ACC112 (cell line): ENCODE results near the gene CADPS.

Experiments
- H2AFZ ChIP-seq: fragments of 200-600 bp; sonication (generic); one replicate; pipeline ENCODE4 v1.6.0; 2017; ENCODE audit warnings: antibody characterized with exemption, low read length; ENCODE audit not compliant: unreplicated experiment
- H3K27ac ChIP-seq: fragments of 200-600 bp; sonication (generic); 2 replicates; pipeline ENCODE4 v1.5.1; 2014; ENCODE audit warnings: low read depth, mild to moderate bottlenecking, antibody characterized with exemption, low read length, moderate library complexity
- H3K27me3 ChIP-seq: fragments of 200-600 bp; sonication (generic); 2 replicates; pipeline ENCODE4 v1.6.1; 2014; ENCODE audit warnings: mild to moderate bottlenecking, antibody characterized with exemption, low read length, moderate library complexity, mixed read lengths; ENCODE audit not compliant: insufficient read depth
- H3K36me3 ChIP-seq: fragments of 200-600 bp; sonication (generic); 2 replicates; pipeline ENCODE4 v1.6.1; 2016; ENCODE audit warnings: mild to moderate bottlenecking, antibody characterized with exemption, low read length, moderate library complexity, mixed read lengths; ENCODE audit not compliant: insufficient read depth
- H3K4me1 ChIP-seq: fragments of 200-600 bp; sonication (generic); one replicate; pipeline ENCODE4 v1.6.1; 2016; ENCODE audit warnings: low read length, mixed read lengths; ENCODE audit not compliant: insufficient read depth, unreplicated experiment, control insufficient read depth
- H3K4me3 ChIP-seq: fragments of 200-600 bp; sonication (generic); 2 replicates; pipeline ENCODE4 v1.5.1; 2014; ENCODE audit warnings: mild to moderate bottlenecking, low read depth, low read length
- H3K79me2 ChIP-seq: fragments of 200-600 bp; sonication (generic); one replicate; pipeline ENCODE4 v1.6.0; 2016; ENCODE audit warnings: low read length; ENCODE audit not compliant: control insufficient read depth, unreplicated experiment, insufficient read depth

CADPS gene

DNA sequence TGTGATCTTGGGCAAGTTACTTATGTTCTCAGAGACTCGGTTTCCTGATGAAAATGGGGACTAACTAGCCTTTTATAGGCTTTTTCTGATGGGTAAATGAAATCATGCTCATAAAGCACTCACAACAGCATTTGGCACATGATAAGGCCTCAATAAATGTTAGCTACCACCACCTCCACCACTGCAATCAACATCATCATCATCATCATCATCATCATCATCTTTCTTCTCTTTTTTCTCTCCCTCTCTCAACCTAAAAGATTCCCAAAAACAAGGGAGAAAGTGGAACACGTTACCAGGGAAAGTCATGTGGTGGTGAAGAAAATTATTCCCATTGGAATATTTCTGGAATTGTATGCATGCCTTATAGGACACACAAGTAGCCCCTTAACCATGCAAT, 468.3 kb downstream of the CADPS start:
- Histone ChIP-seq H3K4me3 (no peak overlapping the region), H3K79me2 (no peaks in the 10 kb centered on the region), H3K27me3 (peaks cover 97% of the 10 kb centered on the region), H2AFZ (no peak overlapping the region), H3K27ac (no peak overlapping the region), H3K36me3 (no peaks in the 10 kb centered on the region), H3K4me1 (no peaks in the 10 kb centered on the region)

DNA sequence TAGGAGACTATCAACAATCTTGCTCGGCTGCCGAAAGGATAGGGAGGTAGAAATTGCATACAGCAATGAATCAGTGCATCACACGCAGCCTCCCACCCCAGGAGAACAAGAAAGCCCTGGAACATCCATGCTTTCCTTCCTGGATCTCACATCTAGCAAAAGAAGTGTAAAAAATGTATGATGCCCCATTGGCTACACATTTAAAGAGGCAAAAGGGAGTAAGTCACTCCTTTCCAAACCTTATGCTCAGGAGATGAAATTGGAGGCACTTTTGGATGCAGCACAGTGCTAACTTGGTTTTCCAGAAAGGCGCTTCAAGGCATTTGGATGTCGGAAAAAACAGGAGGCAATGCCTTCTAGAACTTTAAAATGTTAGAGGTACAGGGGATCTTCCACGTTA, 469.6 kb downstream of the CADPS start:
- no peaks in the 10 kb centered on the region for H3K36me3 ChIP-seq
- no peak overlapping the region for H3K4me3 ChIP-seq
- peaks cover 98% of the 10 kb centered on the region for H3K27me3 ChIP-seq
- no peaks in the 10 kb centered on the region for H3K79me2 ChIP-seq
- H2AFZ ChIP-seq: no peak overlapping the region
- no peak overlapping the region for H3K27ac ChIP-seq
- no peaks in the 10 kb centered on the region for H3K4me1 ChIP-seq

DNA sequence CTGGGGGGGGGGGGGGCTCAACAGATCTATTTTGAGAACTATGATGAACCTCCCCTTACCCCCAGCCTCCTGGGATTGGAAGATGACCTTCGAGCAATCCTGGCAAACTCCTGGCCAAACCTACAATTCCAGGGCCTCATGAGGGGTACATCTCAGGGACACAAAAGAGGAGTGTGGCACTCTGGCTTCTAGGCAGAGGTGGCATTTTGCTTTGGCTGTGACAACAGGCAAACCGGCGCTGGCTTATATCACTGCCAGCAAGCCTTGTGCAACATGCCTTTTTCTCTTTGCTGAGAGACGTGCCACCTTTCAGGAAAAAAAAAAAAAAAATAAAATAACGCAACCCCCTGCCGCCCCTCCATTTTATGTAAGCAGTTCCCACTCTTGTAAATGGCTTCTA, 470.1 kb downstream of the CADPS start:
- no peaks in the 10 kb centered on the region for H3K4me1 ChIP-seq
- no peak overlapping the region for H2AFZ ChIP-seq
- peaks cover 93% of the 10 kb centered on the region for H3K27me3 ChIP-seq
- H3K79me2 ChIP-seq: no peaks in the 10 kb centered on the region
- H3K27ac ChIP-seq: no peak overlapping the region
- H3K36me3 ChIP-seq: no peaks in the 10 kb centered on the region
- H3K4me3 ChIP-seq: no peak overlapping the region

DNA sequence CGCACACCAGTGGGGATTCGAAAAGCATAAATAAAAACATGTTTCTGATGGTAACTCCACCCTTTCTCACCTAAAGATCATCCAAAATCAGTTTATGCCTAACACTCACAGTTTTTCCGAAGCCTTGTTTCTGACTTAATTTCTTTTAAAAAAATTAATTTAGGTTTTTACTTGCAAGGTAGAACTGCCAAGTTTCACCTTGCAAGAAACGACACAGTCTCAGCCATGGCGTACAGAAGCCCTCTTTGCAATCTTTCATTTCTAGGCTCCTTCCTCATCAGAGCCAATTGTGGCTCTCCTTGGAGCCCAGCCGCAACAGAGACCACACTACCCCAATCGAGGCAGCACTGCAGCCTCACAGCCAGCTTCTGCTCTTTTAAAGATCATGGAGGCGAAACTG, 470.9 kb downstream of the CADPS start:
- H3K36me3 ChIP-seq: no peaks in the 10 kb centered on the region
- H3K4me1 ChIP-seq: no peaks in the 10 kb centered on the region
- H3K79me2 ChIP-seq: no peaks in the 10 kb centered on the region
- no peak overlapping the region for H2AFZ ChIP-seq
- H3K4me3 ChIP-seq: no peak overlapping the region
- peaks cover 90% of the 10 kb centered on the region for H3K27me3 ChIP-seq
- H3K27ac ChIP-seq: no peak overlapping the region

DNA sequence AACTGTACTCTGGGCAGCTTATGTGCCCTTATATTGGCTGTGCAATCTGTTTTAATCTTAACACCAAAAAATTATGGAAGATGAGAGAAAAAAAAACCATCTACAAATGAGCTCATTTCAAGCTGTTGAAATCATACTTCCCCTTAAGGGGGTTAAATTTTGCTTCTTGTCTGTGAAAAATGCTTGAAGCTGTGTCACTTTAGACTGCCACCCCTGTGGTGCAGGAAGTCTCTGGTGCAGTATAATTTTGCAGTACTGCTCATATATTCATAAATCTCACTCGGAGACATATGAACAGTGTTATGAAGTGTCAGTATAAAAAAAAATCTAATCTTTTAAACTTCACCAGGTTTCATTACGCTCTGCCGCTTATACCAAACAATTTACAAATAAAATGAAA, 471.5 kb downstream of the CADPS start:
- Histone ChIP-seq H3K79me2 (no peaks in the 10 kb centered on the region), H3K27ac (no peak overlapping the region), H3K27me3 (peaks cover 90% of the 10 kb centered on the region), H3K36me3 (no peaks in the 10 kb centered on the region), H2AFZ (no peak overlapping the region), H3K4me1 (no peaks in the 10 kb centered on the region), H3K4me3 (no peak overlapping the region)

DNA sequence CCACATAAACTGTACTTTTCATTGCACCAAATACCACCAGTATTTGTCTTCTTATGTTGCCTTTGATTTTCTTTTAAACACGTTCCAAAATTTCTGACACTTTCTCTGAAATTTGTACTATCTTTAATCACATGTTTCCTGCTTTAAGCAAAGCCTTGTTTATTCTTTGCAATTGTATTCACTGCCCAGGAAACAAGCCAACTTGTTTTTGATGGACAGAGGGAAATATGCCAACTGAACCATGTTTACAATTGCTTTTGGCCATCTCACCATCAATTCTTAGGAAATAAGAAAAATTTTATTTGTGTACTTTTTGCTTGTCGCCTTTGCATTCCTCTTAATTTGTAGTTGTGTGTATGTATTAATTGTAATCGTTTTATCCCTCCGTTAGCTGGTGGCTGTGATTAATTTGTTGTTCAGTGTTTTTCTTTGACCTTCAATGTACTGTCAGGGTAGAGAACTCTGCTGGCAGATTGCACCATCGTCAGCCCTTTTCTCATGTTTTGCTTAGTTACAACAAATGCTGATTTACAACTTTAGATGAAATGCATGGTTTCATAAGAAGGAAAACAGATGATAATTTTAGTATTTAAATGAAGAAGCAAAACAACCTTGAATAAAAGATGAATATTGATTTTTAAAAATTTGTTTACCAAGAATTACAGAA, 482.5 kb downstream of the CADPS start:
- H3K27ac ChIP-seq: no peak overlapping the region

DNA sequence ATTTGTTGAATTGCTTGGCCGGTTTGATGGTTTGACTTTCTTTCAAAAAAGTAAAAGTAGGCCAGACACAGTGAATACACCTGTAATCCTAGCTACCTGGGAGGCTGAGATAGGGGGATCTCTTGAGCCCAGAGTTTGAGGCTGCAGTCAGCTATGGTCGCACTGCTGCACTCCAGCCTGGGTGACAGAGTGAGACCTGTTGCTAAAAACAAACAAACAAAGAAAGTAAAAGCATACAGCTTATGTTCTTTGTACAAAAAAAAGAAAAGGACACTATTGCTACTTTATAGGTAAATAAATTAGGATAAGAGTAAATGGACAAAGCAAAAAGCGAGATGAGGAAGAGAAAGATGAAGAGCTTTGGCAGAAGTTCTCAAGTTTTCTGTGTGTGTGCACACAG, 488.0 kb downstream of the CADPS start:
- H3K36me3 ChIP-seq: no peaks in the 10 kb centered on the region
- no peaks in the 10 kb centered on the region for H3K4me1 ChIP-seq
- H3K4me3 ChIP-seq: no peak overlapping the region
- H3K27me3 ChIP-seq: peaks cover 64% of the 10 kb centered on the region
- no peaks in the 10 kb centered on the region for H3K79me2 ChIP-seq
- no peak overlapping the region for H2AFZ ChIP-seq
- H3K27ac ChIP-seq: no peak overlapping the region

More for the DNA sequence above, 482.5 kb downstream of the CADPS start:
- H2AFZ ChIP-seq: no peak overlapping the region
- H3K36me3 ChIP-seq: no peaks in the 10 kb centered on the region
- no peaks in the 10 kb centered on the region for H3K79me2 ChIP-seq
- H3K4me3 ChIP-seq: no peak overlapping the region
- H3K4me1 ChIP-seq: no peaks in the 10 kb centered on the region
- H3K27me3 ChIP-seq: peaks cover 70% of the 10 kb centered on the region

DNA sequence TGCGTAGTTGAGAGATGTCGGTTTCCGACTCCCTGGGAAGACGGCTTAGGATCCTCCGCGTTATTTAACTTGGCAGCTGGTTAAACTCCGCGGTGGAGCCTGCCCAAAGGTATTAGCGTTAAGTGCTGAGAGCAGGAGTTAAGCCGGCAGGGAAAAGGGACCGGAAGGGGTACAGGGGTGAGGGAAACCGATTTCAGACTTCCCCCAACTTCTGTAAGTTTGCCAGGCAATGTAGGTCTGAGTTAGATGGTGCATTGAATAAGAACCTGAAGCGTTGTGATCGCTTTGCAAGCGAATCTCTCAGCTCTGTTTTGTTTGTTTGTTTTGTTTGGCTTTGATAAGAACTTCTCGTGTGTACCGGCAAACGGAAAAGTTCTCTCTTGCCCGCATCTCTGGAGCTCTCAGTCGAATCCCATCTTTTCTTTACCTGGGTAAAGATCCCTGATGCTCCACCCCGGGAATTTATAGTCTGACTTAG, 495.9 kb downstream of the CADPS start:
- Histone ChIP-seq H3K4me3 (no peak overlapping the region), H3K4me1 (peaks cover 4% of the 10 kb centered on the region), H3K27me3 (peaks cover 88% of the 10 kb centered on the region)

DNA sequence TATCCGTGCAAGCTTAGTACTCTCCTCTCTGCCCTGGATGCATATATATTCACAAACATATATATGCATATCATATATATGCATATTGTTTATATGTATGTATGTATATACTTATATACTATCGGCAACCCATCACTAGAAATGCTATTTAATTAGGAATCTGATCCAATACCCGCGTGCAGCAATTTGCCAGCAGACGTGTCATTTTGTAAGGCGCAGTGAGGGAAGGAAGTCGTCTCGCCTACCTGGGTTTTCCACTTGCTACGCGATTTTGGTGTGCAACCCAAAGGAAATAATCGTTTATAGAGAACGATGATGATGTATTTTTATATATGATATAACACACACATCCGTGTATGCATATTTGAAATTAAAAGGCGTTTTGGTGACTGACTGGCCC, 496.3 kb downstream of the CADPS start:
- Histone ChIP-seq H3K36me3 (no peaks in the 10 kb centered on the region), H3K27me3 (peaks cover 93% of the 10 kb centered on the region), H3K27ac (no peak overlapping the region), H3K4me3 (no peak overlapping the region), H2AFZ (no peak overlapping the region), H3K4me1 (peaks cover 5% of the 10 kb centered on the region), H3K79me2 (no peaks in the 10 kb centered on the region)

More for the DNA sequence above, 495.9 kb downstream of the CADPS start:
- Histone ChIP-seq H2AFZ (no peak overlapping the region), H3K36me3 (no peaks in the 10 kb centered on the region), H3K79me2 (no peaks in the 10 kb centered on the region), H3K27ac (no peak overlapping the region)

DNA sequence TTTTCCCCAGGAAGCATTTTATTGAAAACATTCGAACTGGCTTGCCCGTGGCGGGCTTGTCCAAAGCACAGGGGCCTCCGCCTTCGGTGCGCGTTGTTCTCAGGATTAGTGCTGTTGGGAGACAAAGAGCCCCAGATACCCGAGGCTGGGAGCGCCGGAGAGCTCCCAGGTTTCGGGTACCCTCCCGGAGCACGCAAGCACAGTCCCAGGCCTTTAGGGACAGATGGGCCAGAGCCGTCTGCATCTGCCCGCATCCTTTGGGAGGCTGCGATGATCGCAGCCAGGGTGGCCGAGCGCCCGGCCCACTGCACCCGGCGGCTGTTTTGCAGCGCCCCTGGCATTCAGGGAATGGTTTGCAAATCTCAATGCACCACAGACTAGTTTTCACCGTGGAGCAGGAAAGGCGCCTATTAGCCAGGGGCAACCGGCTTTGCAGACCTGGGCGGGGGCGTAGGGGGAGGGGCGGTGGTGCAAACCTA, 496.9 kb downstream of the CADPS start:
- Histone ChIP-seq H3K27ac (no peak overlapping the region), H3K4me3 (no peak overlapping the region), H2AFZ (no peak overlapping the region), H3K4me1 (peaks cover 10% of the 10 kb centered on the region), H3K27me3 (peaks cover 98% of the 10 kb centered on the region), H3K36me3 (no peaks in the 10 kb centered on the region), H3K79me2 (no peaks in the 10 kb centered on the region)
